ENCODE measurements around the gene SEC23A.

GRCh38 chr14:39055786-39056474 lies 47.1 kb downstream of the SEC23A start:
- TF ChIP-seq GABPA (IDR thresholded peaks at IDR 0.05; ENCODE audit: borderline replicate concordance, insufficient read depth, low read length) (no peak), JUND (IDR thresholded peaks at IDR 0.05; ENCODE audit: low read length) (no peak), ZNF274 (IDR thresholded peaks at IDR 0.05; ENCODE audit: borderline replicate concordance, extremely low read depth, low read length) (no peak), TBP (IDR thresholded peaks at IDR 0.05; ENCODE audit: low read depth, low read length) (no peak), POLR2A (IDR thresholded peaks at IDR 0.05; ENCODE audit: control extremely low read depth in 1 of 2, low read depth in 2 of 2, low read length in 2 of 2) (no peak), RBBP5 (IDR thresholded peaks at IDR 0.05; ENCODE audit: borderline replicate concordance, low read depth, low read length) (no peak), TAF1 (IDR thresholded peaks at IDR 0.05; ENCODE audit: low read depth, low read length) (no peak), CHD2 (IDR thresholded peaks at IDR 0.05; ENCODE audit: low read length) (no peak), SIN3A (conservative IDR thresholded peaks at IDR 0.05 in 1 of 2, IDR thresholded peaks at IDR 0.05 in 1 of 2; ENCODE audit: low read depth in 1 of 2, low read length in 2 of 2) (no peak)
- TF ChIP-seq, protein P1, sequence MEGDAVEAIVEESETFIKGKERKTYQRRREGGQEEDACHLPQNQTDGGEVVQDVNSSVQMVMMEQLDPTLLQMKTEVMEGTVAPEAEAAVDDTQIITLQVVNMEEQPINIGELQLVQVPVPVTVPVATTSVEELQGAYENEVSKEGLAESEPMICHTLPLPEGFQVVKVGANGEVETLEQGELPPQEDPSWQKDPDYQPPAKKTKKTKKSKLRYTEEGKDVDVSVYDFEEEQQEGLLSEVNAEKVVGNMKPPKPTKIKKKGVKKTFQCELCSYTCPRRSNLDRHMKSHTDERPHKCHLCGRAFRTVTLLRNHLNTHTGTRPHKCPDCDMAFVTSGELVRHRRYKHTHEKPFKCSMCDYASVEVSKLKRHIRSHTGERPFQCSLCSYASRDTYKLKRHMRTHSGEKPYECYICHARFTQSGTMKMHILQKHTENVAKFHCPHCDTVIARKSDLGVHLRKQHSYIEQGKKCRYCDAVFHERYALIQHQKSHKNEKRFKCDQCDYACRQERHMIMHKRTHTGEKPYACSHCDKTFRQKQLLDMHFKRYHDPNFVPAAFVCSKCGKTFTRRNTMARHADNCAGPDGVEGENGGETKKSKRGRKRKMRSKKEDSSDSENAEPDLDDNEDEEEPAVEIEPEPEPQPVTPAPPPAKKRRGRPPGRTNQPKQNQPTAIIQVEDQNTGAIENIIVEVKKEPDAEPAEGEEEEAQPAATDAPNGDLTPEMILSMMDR (IDR thresholded peaks at IDR 0.05; ENCODE audit: control extremely low read depth in 1 of 3, insufficient read depth in 1 of 3, low read depth in 1 of 3, low read length in 3 of 3): no peak

Measured in H1 (cell line).